NOMO-1 (cell line): Measurements from ENCODE around the gene ARL14EP.

Experiments used
- DNase-seq, 2 experiments: peaks; one replicate each; lab custom pipeline; 2025; ENCODE audit not compliant: unreplicated experiment in 2 of 2; lab: John Stamatoyannopoulos, UW

ARL14EP gene

DNA sequence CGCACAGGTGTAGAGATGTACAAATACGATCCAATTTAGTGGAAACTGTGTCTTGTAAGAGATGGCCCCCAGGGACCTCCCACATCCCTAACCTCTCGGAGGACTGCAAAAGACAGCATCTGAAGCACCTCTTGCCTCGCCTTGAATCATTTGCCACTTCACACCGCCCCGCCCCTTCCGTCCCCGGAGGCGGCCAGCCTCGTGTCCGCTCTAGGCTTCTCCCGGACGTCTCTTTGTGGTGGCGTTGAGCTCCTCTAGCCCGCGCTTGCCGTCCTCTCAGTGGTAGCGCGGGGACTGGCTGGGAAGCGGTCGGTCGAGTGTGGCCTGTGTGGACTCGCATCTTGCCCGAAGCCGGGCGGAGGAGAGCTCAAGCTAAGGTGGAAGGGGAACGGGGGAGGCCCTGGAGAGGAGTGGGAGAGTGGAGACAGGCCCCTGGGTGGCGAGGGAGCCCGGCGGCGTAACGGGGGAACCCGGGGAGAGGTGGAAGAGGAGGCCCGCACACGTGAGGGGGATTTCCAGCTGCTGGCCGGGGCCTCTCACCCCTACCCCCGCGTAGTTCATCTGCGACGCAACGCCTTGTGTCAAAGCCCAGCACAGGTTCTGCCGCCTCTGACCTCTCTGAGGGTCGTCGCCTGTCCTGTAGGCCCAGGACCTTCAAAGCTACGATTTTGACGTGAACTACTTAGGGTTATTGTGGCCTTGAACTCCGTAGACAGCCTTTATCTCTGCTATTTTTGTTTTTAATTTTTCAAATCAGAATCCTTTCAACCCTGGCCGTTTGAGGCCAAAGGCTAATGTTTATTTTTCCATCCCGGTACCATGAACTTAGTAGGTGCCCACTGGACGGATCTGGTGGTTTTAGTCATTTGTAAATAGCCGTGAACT lies at the start of gene ARL14EP:
ARL14EP (plus strand) TSS at position 279 of the 885 bp plus-strand sequence. CDS start 7,845 bp downstream, outside the sequence.
- DNase-seq = peak; percentile 92 to 98

DNA sequence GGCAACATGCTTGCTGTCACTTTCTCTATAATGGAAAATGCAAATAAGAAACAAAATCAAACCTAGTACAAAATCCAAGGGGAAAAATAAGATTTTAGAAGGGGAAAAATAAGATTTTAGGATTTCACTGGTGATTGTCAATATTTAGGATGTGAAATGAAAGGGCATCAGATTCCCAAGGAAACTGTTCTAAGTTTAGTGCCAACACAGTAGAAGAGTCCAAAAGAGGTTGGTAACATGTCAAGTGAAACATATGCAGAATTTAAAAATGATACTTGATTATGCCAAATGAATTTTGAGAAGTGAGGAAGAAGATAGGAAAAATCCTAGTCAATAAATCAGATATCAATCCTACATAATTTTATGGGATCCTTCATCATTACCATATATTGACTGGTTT lies 45.7 kb upstream of the ARL14EP start:
- DNase-seq = no peak

DNA sequence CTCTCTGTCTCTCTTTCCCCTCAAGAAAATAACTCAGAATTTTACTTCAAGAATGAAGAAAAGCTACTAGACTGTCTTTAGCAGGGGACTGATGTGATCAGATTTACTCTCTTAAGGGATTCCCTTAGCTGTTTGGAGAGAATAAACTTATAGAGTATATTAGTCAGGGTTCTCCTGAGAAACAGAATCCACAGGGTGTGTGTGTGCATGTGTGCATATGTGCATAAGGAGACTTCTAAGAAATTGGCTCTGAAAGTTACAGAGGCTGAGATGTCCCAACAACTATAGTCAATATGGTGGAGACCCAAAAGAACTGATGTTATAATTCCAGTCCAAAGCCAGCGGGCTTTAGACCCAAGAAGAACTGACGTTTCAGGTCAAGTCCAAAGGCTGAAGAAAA lies 43.1 kb upstream of the ARL14EP start:
- no peak for DNase-seq

DNA sequence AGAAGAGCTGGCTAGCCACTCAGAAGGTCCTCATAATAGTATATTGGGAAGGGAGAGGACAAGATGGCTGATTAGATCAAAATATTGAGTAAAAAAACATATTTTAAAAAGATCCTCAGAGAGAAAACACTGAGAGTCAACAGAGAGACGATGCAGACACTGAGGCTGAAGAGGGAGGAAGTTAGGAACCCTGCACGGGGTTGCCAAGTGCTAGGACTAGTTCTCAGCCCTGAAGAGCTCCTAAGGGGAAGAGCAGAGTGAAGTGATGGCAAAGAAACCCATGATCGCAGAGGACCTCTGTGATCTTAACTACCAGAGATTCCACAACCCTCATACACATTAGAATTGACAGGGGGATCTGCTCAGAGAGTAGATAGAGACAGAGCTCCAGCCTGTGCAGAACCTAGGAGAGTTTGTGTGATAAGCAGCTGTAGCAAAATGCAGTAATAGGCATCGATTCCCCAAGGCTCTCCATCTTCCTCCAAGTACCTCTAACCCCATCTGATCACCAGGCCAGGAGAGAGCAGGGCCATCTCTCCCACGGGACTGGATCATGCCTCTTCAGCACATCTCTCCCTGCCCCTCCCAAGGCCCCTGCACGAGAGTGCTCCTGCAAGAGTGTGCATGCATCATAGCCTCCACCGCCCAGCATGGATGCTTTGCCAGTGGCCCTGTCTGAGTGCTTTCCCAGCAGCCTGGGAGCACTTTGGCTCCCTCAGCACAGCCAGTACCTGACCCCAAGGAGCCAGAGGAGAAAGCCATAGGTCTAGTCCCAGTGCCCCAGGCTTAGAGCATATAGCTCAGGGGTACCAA lies 41.2 kb upstream of the ARL14EP start:
- DNase-seq = no peak

DNA sequence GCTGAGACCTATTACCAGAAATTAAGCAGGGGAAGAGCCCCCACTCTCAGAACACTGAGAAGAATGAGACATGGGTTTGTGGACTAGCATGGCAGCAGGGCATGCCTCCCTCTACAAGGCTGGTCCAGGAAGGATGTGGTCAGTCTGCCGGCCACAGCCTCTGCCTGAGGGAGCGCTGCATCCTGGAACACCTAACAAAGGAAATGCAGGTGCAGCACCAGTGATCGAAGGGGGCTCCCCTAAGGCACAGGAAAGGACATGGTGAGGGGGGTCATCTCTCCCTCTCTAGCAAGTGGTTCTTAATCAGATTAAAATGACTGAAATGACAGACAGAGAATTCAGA lies 40.6 kb upstream of the ARL14EP start:
- no peak for DNase-seq

DNA sequence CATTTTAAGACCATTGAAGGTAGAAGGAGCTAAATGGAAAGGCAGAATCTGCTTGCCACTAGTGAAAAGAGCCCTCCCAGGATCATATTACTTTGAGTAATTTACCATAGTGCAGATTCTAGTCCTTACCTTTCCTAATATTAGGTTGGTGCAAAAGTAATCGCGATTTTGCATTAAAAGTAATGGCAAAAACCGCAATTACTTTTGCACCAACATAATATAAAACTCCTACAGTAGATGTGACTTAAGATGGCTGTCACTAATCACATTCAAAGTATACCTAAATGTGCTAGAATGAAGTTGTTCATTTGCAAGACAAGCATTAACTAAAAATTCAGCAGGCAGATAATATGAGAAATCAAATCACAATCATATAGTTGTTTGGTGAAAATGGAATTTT lies 38.1 kb upstream of the ARL14EP start:
- no peak for DNase-seq

DNA sequence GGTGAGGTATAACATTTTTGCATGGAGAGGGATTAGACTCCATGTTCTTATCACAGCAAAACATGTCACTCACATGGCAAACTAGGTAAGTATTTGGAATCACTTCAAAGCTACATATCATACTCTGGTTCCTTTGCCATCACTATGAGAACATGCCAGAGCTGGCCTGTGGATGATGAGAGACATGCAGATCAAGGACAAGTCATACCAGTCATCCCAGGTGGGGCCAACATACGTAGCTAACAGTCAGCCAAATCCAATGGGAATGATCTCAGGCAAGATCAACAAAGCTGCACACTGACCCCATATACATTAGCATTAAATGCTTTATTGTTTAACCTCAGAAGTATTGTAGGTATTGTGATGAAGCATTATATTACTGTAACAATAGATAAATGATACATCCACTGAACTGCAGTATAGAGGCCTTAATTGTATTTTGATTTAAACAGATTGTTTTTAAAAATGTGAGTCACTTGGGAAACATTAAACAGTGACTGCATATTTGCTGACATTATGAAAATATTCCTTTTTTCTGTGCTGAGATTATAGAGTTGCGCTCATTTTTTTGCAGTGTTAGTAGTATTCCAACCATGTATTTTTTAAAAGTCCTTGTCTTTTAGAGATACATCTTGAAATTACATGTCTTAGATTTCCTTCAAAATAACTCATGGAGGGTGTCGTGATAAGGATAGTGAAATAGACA lies 37.3 kb upstream of the ARL14EP start:
- DNase-seq = no peak

DNA sequence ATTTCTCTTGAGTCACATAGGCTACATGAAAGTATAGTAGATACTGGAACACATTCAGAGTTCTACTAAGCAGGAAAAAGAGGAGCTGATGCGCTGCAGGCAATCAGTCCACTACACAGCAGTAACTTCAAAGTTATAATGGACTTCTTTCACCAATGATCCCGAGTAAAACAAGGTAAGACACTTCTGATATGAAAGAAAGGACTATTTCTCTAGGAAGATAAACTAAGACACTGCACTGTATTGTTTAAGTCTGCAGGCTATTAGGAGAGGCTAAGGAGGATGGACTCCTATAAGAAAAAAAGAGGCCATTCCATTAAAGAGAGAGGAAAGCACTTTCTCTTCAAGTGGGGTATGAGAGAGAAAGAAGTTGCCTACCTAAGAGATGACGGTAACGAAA lies 31.6 kb upstream of the ARL14EP start:
- no peak for DNase-seq

DNA sequence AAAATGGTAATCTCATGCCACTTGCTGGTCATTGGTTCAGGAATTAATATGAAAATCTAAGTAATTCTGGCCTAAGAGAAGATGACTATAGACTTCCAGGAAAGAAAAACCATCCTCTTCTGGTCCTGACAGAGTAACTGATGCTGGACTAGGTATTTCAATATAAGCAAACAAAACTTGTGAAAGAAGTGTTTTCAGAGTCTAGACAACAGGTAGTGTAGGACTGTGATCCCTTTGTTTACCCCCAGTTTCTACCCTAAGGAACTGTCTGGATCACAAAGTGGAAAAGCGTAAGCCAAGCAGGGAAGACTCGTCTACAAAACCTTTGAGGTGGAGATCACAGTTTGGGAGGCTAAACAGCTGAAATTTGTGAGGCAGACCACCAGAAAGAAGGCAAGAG lies 30.4 kb upstream of the ARL14EP start:
- DNase-seq = no peak

DNA sequence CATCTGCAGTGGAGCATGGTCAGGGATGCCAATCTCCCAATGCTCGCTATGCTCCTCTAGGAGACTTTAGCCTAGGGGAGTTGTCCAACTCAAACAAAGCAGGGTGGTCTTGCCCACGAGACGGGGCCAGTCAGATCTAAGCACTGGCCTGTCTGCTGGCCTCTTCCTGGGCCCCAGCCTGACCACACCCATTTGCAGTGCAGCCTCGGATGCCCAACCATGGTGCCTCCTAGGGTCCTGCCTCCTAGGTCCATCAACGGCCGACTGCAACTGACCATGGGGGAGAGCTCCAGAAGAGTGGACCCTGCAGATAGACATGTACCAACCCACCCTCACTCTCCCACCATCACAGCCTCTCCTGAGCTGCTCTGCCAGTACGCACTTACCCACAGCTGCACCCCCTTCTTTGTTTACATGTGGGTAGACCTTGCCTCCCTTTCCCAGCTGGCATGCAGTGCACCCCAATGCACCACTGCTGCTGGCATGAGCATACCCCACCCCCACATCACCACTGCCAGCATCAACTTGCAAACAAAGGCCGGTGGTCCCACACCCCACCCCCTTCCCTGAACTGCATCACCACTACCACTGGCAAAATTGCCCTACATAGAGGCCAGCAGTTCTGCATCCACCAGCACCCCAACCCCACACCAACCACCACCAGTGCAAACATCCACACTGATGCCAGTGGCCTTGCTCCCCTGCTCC lies 27.6 kb upstream of the ARL14EP start:
- DNase-seq = no peak

DNA sequence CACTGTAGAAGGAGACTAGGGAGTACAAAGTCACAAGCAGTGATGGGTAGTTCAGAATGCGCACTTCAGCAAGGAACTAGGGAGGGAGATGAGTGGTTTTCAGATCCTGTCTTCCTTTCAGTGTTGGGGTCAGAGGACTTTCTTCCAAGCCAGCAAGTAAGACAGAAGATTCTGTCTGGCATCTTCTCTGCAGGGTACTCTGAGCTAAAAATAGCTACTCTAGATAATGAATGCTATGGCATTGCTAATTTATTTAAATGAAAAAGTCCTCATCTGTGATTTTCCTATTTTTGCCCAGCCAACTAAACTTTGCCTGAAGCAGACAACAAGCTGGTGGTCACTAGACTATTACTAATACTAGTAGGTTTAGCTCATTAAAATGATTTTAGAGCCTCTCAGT lies 18.3 kb upstream of the ARL14EP start:
- DNase-seq = no peak

DNA sequence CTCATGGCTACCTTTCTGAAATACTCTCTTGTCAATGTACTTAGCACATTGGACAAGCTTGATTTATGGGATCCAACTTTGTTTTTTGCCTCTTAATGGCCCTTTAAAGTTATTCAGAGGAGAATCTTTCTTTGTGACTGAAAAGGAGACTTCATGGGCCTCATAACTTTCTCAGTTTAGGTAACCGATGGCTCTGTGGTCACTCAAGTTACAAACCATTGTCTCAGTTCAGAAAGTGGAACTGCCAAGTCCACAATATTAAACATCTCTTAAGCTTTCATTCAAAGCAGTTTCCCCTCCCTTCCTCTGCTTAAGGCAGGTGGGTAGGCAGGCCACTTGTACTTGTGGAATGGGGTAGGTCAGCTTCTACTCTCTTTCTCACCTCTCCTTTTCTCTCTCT lies 12.3 kb upstream of the ARL14EP start:
- DNase-seq = no peak

DNA sequence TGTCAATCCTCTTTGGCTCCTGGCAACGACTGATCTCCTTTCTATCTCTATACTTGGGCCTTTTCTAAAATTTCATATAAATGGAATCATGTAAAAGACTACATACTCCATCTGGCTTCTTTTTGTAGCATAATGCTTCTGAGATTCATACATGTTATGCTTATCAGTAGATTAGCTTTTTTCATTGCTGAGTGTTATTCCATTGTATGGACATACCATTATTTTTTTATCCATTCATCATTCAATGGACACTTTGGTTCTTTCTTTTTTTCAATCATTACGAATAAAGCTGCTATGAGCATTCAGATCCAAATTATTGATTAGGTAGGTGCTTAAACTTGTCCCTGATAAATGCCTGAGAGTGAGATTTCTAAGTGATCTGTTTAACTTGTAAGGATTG lies 11.7 kb upstream of the ARL14EP start:
- no peak for DNase-seq

DNA sequence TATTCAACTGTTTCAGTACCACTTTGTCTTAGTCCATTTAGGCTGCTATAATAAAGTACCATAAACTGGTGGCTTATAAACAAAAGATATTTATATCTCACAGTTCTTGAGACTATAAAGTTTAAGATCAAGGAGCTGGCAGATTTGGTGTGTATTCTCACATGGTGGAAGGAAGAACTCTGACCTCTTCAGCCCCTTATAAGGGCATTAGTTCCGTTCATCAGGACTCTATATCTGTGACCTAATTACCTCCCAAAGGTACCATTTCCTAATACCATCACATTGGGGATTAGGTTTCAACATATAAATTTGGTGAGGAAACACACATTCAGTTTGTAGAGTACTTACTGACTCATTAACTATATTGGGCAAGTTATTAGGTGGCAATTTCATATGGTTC lies 10.7 kb upstream of the ARL14EP start:
- DNase-seq = no peak

DNA sequence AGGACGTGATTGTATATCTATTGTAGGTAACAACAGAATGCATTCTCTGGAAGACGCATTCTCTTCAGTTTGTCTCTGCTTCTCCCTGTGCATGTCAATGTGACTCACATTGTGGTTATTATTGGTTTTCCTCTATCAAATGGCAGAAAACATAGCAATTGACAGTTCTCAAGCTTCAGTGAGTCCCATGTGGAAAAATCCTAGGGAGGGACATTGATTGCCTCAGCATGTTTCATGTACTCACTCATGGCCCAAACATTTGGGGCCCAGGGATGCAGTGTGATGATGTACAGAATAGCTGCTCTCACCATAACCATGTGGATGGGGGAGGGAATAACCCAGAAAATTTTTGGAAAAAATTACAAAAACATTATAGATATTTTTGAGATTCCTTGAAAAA lies 9.3 kb upstream of the ARL14EP start:
- no peak for DNase-seq

DNA sequence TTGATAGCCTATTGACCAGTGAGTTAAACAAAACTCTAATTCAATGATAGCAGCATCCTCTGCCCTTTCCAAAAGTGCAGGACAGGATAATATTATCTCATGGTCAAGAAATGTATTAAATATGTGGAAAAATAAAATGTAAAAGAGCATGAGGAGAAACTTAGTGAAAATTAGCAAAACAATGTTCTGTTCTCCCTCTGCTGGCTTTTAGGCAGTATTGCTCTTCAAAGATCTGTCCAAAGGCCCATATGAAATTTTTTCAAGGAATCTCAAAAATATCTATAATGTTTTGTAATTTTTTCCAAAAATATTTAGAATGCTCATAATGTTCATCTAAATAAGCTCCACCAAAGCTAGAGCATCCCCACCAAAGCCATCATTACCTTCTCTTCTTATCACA lies 8.3 kb upstream of the ARL14EP start:
- no peak for DNase-seq

DNA sequence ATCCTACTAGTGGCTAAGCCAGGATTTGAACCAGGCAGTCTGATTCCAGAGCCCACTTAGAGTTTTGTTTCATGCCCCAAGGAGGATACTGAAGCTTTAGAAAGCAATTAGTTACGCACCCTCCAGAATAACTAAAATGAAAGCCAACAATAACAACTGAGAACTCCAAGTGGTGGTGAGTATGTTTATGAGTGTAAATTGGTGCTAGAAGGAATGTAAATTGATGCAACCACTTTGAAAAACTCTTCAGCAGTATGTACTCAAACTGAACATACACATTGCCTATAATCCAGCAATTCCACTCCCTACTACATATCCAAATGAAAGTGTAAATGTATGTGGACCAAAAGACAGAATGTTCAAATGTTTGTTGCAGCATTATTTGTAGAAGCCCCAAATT lies 6.7 kb upstream of the ARL14EP start:
- no peak for DNase-seq

DNA sequence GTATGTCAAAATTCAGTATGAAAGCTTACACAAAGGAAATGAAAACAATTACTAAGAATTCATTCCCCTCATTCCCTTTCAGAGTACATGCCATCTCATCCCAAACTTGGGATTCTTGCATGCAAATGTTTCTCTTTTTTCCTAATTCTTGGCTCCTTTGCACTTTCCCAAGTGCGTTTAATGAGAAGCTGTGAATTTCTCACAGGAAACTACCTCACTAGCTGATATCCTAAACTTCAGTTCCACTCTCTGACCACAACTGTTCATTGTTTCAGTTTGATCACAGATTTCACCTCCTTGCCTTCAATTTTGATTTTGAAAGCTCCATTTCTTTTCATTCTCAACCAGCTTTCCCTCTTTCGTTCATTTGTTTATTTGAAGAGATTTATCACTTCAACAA lies 5.9 kb upstream of the ARL14EP start:
- no peak for DNase-seq

DNA sequence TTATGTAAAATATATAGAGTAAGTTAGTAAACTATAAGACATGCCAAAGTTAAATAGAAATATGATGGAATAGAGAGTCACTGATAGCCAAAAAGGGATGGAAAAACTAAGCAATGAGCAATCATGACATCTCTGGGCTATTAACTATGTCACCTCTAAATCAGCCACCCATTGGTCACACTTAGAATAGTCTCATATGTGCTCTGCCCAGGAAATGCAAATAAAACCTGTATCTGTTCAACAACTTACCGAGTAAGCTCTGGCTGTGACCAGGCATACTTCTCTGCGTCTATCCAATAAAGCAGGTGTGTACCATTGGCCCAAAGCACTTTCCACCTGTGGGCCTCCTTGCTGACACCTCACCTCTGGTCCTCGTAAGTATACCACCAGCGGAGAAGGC lies 1.6 kb upstream of the ARL14EP start:
- DNase-seq = no peak

DNA sequence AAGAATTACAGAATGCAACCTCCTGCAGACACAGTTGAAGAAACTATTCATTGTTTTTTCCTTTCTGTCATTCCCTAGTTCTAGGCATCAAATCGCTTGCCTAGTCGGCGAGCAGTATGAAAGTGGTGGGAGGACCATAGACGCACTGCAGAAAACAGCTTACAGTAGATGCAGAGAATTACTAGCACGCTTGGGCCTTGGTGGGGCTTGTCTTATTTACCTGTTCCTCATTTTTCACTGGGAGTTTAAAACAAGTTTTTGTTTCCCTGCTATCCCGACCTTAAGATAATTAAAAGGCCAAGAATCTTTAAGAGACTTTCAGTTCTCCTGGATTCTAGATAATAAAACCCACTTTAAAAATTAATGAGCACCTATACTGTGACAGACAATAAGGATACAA lies 713 bp upstream of the ARL14EP start:
- DNase-seq = no peak
